ENCODE measurements around the gene SCAPER.
"Not testable (repeated sequence)": the region's sequence is repeated elsewhere in the genome, so short reads cannot be mapped to it uniquely, and the experiment has no call there.

Gene SCAPER

DNA sequence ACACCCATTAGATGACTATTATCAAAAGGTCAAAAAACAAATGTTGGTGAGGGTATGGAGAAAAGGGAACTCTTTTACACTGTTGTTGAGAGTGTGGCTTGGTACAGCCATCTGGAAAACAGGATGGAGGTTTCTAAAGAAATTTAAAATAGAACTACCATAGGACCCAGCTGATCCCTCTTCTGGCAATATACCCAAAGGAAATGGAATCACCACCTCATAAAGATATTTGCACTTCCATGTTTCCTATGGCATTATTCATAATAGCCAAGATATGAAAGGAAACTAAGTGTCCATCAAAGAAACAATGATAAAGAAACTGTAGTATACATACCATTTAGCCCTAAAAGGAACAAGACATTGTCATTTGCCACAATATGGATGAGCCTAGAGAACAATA is 186.3 kb downstream of the SCAPER start:
- H3K27ac Mint-ChIP-seq, result no peak overlapping the region
- no peaks in the 10 kb centered on the region for H3K27me3 Mint-ChIP-seq
- H3K4me3 Mint-ChIP-seq, result no peak overlapping the region
- no peaks in the 10 kb centered on the region for H3K4me1 Mint-ChIP-seq
- ATAC-seq, result no peak
- H3K36me3 Mint-ChIP-seq, result peaks cover 69% of the 10 kb centered on the region
- H3K9me3 Mint-ChIP-seq, result peaks cover 3% of the 10 kb centered on the region

DNA sequence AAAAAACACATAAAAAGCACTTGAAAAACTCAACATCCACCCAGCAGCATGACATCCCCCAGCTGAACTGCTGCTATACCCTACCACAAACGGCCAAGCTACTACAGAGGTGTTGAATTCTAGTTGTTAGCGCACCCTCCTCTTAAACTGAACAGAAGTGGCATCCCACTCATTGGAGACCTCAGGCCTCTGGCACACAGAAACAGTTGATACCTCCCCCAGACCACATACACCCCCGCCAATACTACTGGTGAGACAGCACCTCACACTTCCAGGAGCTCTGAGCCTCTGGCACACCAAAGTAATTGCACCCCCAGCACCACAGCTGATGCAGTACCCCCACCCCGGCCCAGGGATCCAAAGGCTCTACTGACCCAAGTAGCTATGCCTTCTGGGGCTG is 190.2 kb downstream of the SCAPER start:
- Mint-ChIP-seq H3K9me3 (peaks cover 4% of the 10 kb centered on the region), H3K36me3 (peaks cover 73% of the 10 kb centered on the region), H3K27me3 (no peaks in the 10 kb centered on the region), H3K4me1 (peaks cover 17% of the 10 kb centered on the region), H3K27ac (no peak overlapping the region), H3K4me3 (no peak overlapping the region)
- no peak for ATAC-seq

DNA sequence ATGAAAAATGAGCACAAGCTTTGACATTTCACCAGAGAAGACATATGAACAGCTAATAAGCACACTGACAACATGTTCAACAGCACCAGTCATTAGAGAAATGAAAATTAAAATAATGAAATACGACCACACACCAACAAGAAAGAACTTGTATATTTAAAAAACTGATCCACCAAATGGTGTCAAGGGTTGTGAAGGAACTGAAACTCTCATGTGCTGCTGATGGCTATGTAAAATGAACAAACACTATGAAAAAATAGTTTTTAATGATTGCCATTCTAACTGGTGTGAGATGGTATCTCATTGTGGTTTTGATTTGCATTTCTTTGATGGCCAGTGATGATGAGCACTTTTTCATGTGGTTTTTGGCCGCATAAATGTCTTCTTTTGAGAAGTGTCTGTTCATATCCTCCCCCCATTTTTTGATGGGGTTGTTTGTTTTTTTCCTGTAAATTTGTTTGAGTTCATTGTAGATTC is 193.8 kb downstream of the SCAPER start:
- Mint-ChIP-seq H3K4me3 (no peak overlapping the region), H3K9me3 (peaks cover 6% of the 10 kb centered on the region), H3K4me1 (peaks cover 27% of the 10 kb centered on the region), H3K36me3 (peaks cover 69% of the 10 kb centered on the region), H3K27ac (no peak overlapping the region), H3K27me3 (no peaks in the 10 kb centered on the region)
- ATAC-seq, result no peak

DNA sequence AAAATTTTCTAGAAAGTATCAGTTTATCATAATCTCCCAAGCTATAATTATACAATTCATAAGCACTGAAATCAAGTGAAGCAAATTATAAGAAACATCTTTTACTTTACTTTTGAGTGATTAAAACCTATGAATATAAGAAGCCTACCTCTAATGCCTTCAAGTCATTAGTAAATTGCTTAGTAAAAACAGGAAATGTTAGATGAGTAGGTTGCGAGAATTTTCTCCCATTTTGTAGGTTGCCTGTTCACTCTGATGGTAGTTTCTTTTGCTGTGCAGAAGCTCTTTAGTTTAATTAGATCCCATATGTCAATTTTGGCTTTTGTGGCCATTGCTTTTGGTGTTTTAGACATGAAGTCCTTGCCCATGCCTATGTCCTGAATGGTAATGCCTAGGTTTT is 201.1 kb downstream of the SCAPER start:
- peaks cover 50% of the 10 kb centered on the region for H3K36me3 Mint-ChIP-seq
- H3K4me3 Mint-ChIP-seq, ATAC-seq, H3K4me1 Mint-ChIP-seq, H3K27ac Mint-ChIP-seq, H3K27me3 Mint-ChIP-seq, H3K9me3 Mint-ChIP-seq: not testable (repeated sequence)

DNA sequence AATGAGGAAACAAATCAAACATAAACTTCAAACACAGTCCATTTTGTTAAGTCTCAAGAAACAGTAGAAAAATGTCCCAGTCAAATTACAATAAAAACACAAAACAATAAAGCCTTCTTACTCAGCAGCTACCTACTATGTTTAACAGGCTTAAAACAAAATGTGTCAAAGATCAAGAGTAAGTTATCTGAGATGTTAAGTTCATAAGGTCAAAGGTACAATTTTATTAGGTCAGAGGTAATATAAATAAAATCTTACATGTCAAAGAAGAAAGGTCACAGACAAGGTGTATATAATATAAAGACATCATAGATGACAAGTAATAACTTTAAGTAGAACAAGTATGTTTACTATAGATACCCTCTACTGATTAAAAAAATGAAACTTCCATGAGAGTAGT is 208.3 kb downstream of the SCAPER start:
- no peaks in the 10 kb centered on the region for H3K9me3 Mint-ChIP-seq
- H3K36me3 Mint-ChIP-seq, result peaks cover 29% of the 10 kb centered on the region
- no peaks in the 10 kb centered on the region for H3K4me1 Mint-ChIP-seq
- no peak overlapping the region for H3K4me3 Mint-ChIP-seq
- H3K27me3 Mint-ChIP-seq, result no peaks in the 10 kb centered on the region
- no peak overlapping the region for H3K27ac Mint-ChIP-seq
- ATAC-seq, result no peak

DNA sequence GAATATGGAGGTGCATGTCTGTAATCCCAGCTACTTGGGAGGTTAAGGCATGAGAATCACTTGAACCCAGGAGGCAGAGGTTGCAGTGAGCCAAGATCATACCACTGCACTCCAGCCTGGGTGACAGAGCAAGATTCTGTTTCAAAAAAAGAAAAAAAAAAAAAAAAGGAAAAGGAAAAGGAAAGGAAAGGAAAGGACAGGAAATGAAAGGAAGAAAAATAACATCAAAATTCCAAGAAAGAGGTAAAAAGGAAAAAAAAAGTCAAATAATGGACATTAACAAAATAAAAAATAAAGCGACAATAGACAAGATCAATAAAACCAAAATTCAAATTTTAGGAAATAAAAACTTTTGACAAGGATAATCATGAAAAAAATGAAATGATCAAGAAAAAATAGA is 212.6 kb downstream of the SCAPER start:
- H3K4me1 Mint-ChIP-seq, H3K27ac Mint-ChIP-seq, H3K9me3 Mint-ChIP-seq, H3K4me3 Mint-ChIP-seq, ATAC-seq, H3K27me3 Mint-ChIP-seq: not testable (repeated sequence)
- peaks cover 31% of the 10 kb centered on the region for H3K36me3 Mint-ChIP-seq

DNA sequence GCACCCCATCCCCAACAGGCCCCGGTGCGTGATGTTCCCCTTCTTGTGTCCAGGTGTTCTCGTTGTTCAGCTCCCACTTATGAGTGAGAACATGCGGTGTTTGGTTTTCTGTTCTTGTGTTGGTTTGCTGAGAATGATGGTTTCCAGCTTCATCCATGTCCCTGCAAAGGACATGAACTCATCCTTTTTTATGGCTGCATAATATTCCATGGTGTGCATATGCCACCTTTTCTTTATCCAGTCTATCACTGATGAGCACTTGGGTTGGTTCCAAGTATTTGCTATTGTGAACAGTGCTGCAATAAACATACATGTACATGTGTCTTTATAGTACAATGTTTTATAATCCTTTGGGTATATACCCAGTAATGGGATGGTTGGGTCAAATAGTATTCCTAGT is 217.5 kb downstream of the SCAPER start:
- H3K4me1 Mint-ChIP-seq, H3K4me3 Mint-ChIP-seq, H3K27me3 Mint-ChIP-seq, H3K9me3 Mint-ChIP-seq, ATAC-seq, H3K27ac Mint-ChIP-seq: not testable (repeated sequence)
- H3K36me3 Mint-ChIP-seq, result peaks cover 63% of the 10 kb centered on the region

DNA sequence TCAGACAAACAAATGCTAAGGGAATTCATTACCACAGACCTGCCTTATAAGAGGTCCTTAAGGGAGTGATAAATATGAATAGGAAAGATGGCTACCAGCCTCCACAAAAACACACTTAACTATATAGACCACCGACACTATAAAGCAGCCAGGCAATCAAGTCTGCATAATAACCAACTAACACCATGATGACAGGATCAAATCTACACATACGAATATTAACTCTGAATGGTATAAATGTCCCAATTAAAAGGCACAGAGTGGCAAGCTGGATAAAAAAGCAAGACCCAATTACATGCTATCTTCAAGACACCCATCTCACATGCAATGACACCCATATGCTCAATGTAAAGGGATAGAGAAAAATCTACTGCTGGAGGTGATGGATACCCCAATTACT is 221.1 kb downstream of the SCAPER start:
- H3K36me3 Mint-ChIP-seq, result peaks cover 73% of the 10 kb centered on the region
- H3K27ac Mint-ChIP-seq, result no peak overlapping the region
- ATAC-seq, result no peak
- H3K4me1 Mint-ChIP-seq, result peaks cover 5% of the 10 kb centered on the region
- no peaks in the 10 kb centered on the region for H3K27me3 Mint-ChIP-seq
- H3K4me3 Mint-ChIP-seq, result no peak overlapping the region
- H3K9me3 Mint-ChIP-seq, result peaks cover 7% of the 10 kb centered on the region

DNA sequence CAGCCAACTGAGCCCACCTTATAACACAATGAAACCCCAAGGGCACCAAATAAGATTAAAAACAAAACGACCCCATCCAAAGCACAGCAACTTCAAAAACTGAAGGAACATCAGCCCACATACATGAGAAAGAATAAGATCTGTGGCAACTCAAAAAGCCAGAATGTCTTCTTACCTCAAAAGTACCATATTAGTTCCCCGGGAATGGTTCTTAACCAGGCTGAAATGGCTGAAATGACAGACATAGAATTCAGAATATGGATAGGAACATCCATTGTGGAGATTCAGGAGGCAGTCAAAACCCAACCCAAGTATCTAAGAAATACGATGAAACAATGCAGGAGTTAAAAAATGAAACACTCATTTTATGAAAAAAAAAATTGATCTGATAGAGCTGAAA is 222.3 kb downstream of the SCAPER start:
- peaks cover 7% of the 10 kb centered on the region for H3K9me3 Mint-ChIP-seq
- peaks cover 5% of the 10 kb centered on the region for H3K4me1 Mint-ChIP-seq
- peaks cover 61% of the 10 kb centered on the region for H3K36me3 Mint-ChIP-seq
- H3K27me3 Mint-ChIP-seq, result no peaks in the 10 kb centered on the region
- ATAC-seq, result no peak
- H3K4me3 Mint-ChIP-seq, result no peak overlapping the region
- no peak overlapping the region for H3K27ac Mint-ChIP-seq

DNA sequence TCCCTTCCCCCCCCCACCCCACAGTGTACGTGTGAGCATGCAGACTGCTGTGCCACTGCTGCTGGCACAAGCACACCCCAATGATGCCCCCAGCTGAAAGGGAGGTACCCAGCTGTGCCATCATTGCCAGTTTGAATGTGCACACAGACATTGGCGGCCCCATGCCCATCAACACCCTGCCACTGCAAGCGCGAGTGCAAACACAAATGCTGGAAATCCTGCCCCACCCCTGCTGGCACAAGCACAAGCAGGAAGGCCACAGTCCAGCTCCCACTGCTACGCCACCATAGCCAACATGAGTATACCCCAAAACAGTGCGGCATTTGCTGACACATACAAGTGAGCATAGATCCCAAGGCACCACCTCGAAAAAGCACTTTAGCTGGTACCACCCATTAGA is 222.9 kb downstream of the SCAPER start:
- H3K4me1 Mint-ChIP-seq, result peaks cover 5% of the 10 kb centered on the region
- peaks cover 56% of the 10 kb centered on the region for H3K36me3 Mint-ChIP-seq
- peaks cover 4% of the 10 kb centered on the region for H3K9me3 Mint-ChIP-seq
- H3K27ac Mint-ChIP-seq, result no peak overlapping the region
- no peak overlapping the region for H3K4me3 Mint-ChIP-seq
- no peak for ATAC-seq
- H3K27me3 Mint-ChIP-seq, result no peaks in the 10 kb centered on the region

DNA sequence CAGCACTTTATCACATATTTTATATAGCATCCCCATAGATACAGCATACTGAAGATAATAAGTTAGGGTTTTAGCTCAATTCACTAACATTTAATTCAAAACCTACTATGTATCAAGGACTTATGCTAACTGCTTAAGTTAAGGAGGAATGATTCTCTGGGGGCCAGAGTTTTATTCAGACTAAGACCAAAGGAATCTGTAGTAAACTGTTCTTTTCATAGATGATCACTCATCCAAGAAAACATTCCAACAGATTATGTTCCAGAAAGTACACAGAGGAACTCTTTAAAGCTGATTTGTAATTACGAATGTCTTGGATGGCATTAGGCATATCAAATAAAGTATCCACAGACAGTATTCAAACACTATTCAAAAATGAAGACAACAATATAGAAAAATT is 226.4 kb downstream of the SCAPER start:
- no peak overlapping the region for H3K4me3 Mint-ChIP-seq
- no peak for ATAC-seq
- peaks cover 5% of the 10 kb centered on the region for H3K4me1 Mint-ChIP-seq
- no peaks in the 10 kb centered on the region for H3K27me3 Mint-ChIP-seq
- H3K36me3 Mint-ChIP-seq, result peaks cover 36% of the 10 kb centered on the region
- no peak overlapping the region for H3K27ac Mint-ChIP-seq
- peaks cover 2% of the 10 kb centered on the region for H3K9me3 Mint-ChIP-seq

DNA sequence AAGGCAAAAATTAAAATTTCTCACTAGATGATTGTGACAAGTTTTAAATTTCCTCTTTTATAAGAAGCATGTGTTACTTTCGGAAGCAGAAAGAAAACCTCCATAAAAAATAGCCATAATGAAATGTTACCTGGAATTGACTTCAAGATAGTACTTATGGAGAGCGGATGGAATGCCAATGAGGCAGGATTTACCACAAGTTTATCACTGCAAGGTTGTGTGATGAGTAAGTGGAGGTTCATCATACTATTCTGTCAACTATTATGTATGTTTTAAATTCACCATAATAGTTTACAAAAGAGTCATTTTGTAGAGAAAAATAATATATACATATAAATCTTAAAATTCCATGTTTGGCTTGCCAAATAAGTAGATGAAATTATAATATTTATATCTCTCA is 230.3 kb downstream of the SCAPER start:
- H3K36me3 Mint-ChIP-seq, result peaks cover 1% of the 10 kb centered on the region
- no peaks in the 10 kb centered on the region for H3K9me3 Mint-ChIP-seq
- no peak overlapping the region for H3K27ac Mint-ChIP-seq
- no peaks in the 10 kb centered on the region for H3K4me1 Mint-ChIP-seq
- no peaks in the 10 kb centered on the region for H3K27me3 Mint-ChIP-seq
- no peak for ATAC-seq
- H3K4me3 Mint-ChIP-seq, result no peak overlapping the region

DNA sequence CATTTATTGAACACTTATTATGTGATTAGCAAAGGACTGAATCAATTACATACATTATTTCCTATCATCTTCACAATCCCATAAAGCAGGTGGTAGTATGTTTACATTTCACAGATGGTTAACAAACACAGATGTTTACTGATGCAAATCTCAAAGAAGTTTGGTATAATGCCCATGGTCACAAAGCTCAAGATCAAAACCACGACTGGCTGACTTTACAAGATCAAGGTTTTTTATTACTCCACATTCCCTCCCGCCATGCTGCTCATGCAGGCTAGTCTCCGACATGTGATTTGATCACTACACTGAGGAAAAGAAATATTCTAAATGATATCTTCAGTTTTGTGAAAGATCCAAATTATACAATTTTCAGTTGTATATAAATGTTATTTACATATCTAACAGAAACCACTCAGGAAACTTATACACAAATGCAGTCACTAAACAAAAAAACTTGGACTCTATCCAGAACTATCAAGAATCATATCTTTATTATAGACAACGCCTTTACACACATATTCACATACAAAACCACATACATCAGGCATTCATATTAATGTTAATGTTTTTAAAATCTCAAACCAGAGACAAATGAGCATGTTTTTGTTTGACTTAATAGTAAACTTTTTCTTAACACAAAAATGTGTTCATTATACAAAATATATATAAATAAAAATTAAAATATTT is 235.5 kb downstream of the SCAPER start:
- H3K36me3 Mint-ChIP-seq, result peaks cover 5% of the 10 kb centered on the region
- H3K27me3 Mint-ChIP-seq, result no peaks in the 10 kb centered on the region
- H3K4me1 Mint-ChIP-seq, result peaks cover 6% of the 10 kb centered on the region
- H3K9me3 Mint-ChIP-seq, result no peaks in the 10 kb centered on the region
- H3K27ac Mint-ChIP-seq, result no peak overlapping the region
- no peak for ATAC-seq
- H3K4me3 Mint-ChIP-seq, result no peak overlapping the region

DNA sequence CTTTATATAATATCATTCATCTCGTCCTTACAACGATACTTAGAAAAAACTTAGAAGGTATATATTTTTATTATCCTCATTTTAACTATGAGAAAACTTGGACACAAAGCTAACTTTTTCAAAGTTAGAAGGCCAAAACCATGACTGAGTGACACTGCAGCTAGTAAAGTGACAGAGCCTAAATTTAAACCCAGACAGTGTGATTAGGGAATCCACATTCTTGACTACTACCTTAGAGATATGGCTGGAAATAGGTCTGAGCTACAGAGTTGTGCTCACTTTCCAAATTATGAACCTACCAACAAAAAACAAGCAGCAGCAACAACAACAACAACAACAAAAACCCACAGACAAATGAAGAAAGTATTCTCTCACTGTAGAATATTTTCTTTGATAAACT is 236.2 kb downstream of the SCAPER start:
- H3K36me3 Mint-ChIP-seq, result peaks cover 10% of the 10 kb centered on the region

DNA sequence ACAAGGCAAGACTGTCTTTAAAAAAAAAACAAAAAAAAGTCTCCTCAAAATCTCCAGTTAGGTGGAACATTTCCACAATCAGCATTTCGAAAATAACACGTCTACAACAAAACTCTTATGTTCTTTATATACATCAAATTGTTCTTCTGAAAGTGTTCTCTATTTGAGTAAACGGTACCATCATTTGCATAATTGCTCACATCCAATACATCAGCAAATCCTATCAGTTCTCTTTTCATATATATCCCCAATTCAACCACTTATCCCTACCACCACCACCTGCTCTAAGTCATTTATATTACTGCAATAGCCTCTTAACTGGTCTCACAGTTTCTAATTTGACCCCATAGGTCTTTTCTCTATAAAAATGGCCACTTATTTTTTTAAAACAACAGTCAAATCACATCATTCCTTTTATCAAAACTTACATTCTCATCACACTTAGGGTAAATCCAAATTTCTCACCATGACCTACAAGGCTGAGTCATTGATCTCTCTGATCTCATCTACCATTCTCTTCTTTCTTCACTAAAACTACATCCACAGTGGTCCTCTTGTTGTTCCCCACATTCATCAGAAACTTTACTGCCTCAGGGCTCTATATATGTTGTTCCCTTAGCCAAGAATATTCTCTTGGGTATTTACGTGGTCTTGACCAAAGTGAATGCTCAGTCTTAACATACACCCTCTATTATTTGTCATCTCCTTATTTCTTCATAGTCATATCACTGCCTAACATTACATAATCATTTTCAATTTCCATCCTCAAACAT is 237.0 kb downstream of the SCAPER start:
- Mint-ChIP-seq H3K27me3 (no peaks in the 10 kb centered on the region), H3K27ac (no peak overlapping the region), H3K4me1 (peaks cover 17% of the 10 kb centered on the region), H3K36me3 (peaks cover 11% of the 10 kb centered on the region), H3K4me3 (no peak overlapping the region), H3K9me3 (no peaks in the 10 kb centered on the region)
- no peak for ATAC-seq

More for the DNA sequence above, 236.2 kb downstream of the SCAPER start:
- H3K4me3 Mint-ChIP-seq, result no peak overlapping the region
- no peak overlapping the region for H3K27ac Mint-ChIP-seq
- ATAC-seq, result no peak
- H3K4me1 Mint-ChIP-seq, result peaks cover 9% of the 10 kb centered on the region
- H3K9me3 Mint-ChIP-seq, result no peaks in the 10 kb centered on the region
- no peaks in the 10 kb centered on the region for H3K27me3 Mint-ChIP-seq

DNA sequence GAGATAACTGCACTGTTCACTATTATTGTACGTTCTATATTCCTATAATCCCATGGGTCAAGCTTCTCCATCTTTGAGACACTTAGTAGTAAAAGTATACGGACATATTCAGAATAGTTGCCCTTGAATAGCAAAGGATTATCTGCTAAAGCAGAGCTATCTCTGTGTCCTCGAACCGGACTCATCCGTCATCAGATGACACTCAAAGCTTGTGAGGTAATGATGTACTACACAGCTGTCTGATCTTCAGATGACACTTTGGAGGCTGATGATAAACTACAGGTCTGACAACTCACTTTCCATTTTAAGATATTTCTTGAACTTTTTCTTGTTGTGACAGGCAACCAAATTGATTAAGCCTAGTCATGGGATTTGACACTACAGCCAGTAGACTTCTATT is 240.2 kb downstream of the SCAPER start:
- no peaks in the 10 kb centered on the region for H3K27me3 Mint-ChIP-seq
- peaks cover 31% of the 10 kb centered on the region for H3K36me3 Mint-ChIP-seq
- H3K4me1 Mint-ChIP-seq, result peaks cover 18% of the 10 kb centered on the region
- peaks cover 5% of the 10 kb centered on the region for H3K9me3 Mint-ChIP-seq
- no peak overlapping the region for H3K27ac Mint-ChIP-seq
- no peak overlapping the region for H3K4me3 Mint-ChIP-seq
- ATAC-seq, result no peak

Data from stimulated activated memory B cell treated with anti-CD40 and anti-IgM and Interleukin-4, amounts not matched to agents 10 μg/mL and 1 μg/mL and 100 μg/mL, for 72 hours (primary cell).